ENCODE results near the gene ZNF837. TPM values are rescaled to one million over a fixed set of nuclear protein-coding genes. Genes with fewer than 3 reads are reported as not detected.
"Not testable (repeated sequence)": the region's sequence is repeated elsewhere in the genome, so short reads cannot be mapped to it uniquely, and the experiment has no call there.

Gene ZNF837
- total RNA-seq, 2 donors from 2014 or later, result 1.6 to 3.9 TPM

- Histone ChIP-seq H3K4me1 (ENCODE audit: control insufficient read depth in 1 of 2, low read depth in 2 of 2) (peaks cover 18 to 37% of the 10 kb centered on the region in 2 donors), H3K4me3 (peak overlapping the region; percentile 78), H3K9me3 (no peaks in the 10 kb centered on the region), H3K27ac (peak overlapping the region; percentile 94 to 99), H3K27me3 (replicated peaks; ENCODE audit: insufficient read depth) (no peaks in the 10 kb centered on the region), H3K36me3 (peaks cover 5% of the 10 kb centered on the region)
- ATAC-seq (ENCODE audit: insufficient number of reproducible peaks, low FRiP score, low read depth) (no peak), DNase-seq (ENCODE audit: low spot score) (no peak)
- no peak for TF ChIP-seq CTCF (IDR thresholded peaks at IDR 0.05)
Measured at GRCh38 chr19:58385313-58385890, 4.6 kb upstream of the ZNF837 start.

- no peaks in the 10 kb centered on the region for H3K36me3 ChIP-seq
- H3K4me3 ChIP-seq, result no peak overlapping the region
- H3K27ac ChIP-seq, result no peak overlapping the region
- H3K4me1 ChIP-seq (ENCODE audit: control insufficient read depth in 1 of 2, low read depth in 2 of 2), result peaks cover 26 to 36% of the 10 kb centered on the region in 2 donors
- H3K9me3 ChIP-seq, result no peaks in the 10 kb centered on the region
- no peaks in the 10 kb centered on the region for H3K27me3 ChIP-seq (replicated peaks; ENCODE audit: insufficient read depth)
- ATAC-seq (ENCODE audit: insufficient number of reproducible peaks, low FRiP score, low read depth) (no peak), DNase-seq (ENCODE audit: low spot score) (no peak)
- no peak for TF ChIP-seq CTCF (IDR thresholded peaks at IDR 0.05)
Measured at GRCh38 chr19:58382997-58383603, 2.3 kb upstream of the ZNF837 start.

GRCh38 chr19:58381460-58382212 is 806 bp upstream of the ZNF837 start:
- H3K36me3 ChIP-seq, result no peaks in the 10 kb centered on the region
- H3K4me3 ChIP-seq, result peak overlapping the region; percentile 83
- H3K27me3 ChIP-seq (replicated peaks; ENCODE audit: insufficient read depth), result no peaks in the 10 kb centered on the region
- H3K27ac ChIP-seq, result peak overlapping the region; percentile 79 to 81
- DNase-seq (ENCODE audit: low spot score) (no peak), ATAC-seq (ENCODE audit: insufficient number of reproducible peaks, low FRiP score, low read depth) (no peak)
- no peaks in the 10 kb centered on the region for H3K9me3 ChIP-seq
- H3K4me1 ChIP-seq (ENCODE audit: control insufficient read depth in 1 of 2, low read depth in 2 of 2), result peaks cover 20 to 30% of the 10 kb centered on the region in 2 donors
- no peak for TF ChIP-seq CTCF (IDR thresholded peaks at IDR 0.05)

- Histone ChIP-seq H3K27me3 (replicated peaks; ENCODE audit: insufficient read depth) (no peaks in the 10 kb centered on the region), H3K9me3 (no peaks in the 10 kb centered on the region), H3K36me3 (no peaks in the 10 kb centered on the region), H3K4me1 (ENCODE audit: control insufficient read depth in 1 of 2, low read depth in 2 of 2) (peaks cover 13 to 17% of the 10 kb centered on the region in 2 donors), H3K27ac (peak overlapping the region; percentile 79 to 81), H3K4me3 (peak overlapping the region; percentile 83)
- no peak for DNase-seq (ENCODE audit: low spot score)
- peak; percentile 3 for ATAC-seq (ENCODE audit: insufficient number of reproducible peaks, low FRiP score, low read depth)
- no peak for TF ChIP-seq CTCF (IDR thresholded peaks at IDR 0.05)
Measured at GRCh38 chr19:58380037-58380661, 681 bp downstream of the ZNF837 start.

GRCh38 chr19:58379246-58379645 is 1.6 kb downstream of the ZNF837 start:
- Histone ChIP-seq H3K4me1 (ENCODE audit: control insufficient read depth in 1 of 2, low read depth in 2 of 2) (peaks cover 13 to 16% of the 10 kb centered on the region in 2 donors), H3K27ac (no peak overlapping the region), H3K27me3 (replicated peaks; ENCODE audit: insufficient read depth) (no peaks in the 10 kb centered on the region), H3K4me3 (no peak overlapping the region), H3K9me3 (no peaks in the 10 kb centered on the region), H3K36me3 (no peaks in the 10 kb centered on the region)
- TF ChIP-seq CTCF (IDR thresholded peaks at IDR 0.05), result no peak
- ATAC-seq (ENCODE audit: insufficient number of reproducible peaks, low FRiP score, low read depth) (no peak), DNase-seq (ENCODE audit: low spot score) (no peak)

GRCh38 chr19:58376724-58377123 is 4.1 kb downstream of the ZNF837 start:
- not testable (repeated sequence) for H3K4me3 ChIP-seq; ATAC-seq (ENCODE audit: insufficient number of reproducible peaks, low FRiP score, low read depth); H3K36me3 ChIP-seq; H3K9me3 ChIP-seq; H3K27ac ChIP-seq; DNase-seq (ENCODE audit: low spot score); H3K27me3 ChIP-seq (replicated peaks; ENCODE audit: insufficient read depth)
- H3K4me1 ChIP-seq (ENCODE audit: control insufficient read depth in 1 of 2, low read depth in 2 of 2), result peaks cover 12% of the 10 kb centered on the region in 2 donors
